GM19324 (cell line): ENCODE results near the gene FAM168B.

Experiments used
- ATAC-seq: cut with Tn5 transposase; IDR thresholded peaks from one replicate; pipeline ENCODE4 v1.9.1; 2021; ENCODE audit warnings: mild to moderate bottlenecking, moderate library complexity; ENCODE audit not compliant: unreplicated experiment, low FRiP score

The FAM168B gene

DNA sequence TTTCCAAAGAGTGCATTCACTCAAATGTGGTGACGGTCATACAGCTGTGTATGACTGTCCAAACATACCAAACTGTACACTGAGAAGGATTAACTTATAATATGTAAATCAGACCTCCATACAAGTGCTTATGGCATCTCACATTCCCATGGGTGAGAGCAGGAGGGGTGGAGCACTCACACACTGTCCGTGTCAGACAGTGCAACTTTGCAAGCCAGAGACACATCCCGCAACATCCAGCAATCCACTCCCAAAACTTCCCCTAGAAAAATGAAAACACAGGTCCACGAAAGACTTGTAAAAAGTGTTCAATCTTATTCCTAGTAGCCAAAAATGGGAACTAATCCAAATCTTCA is 36.4 kb downstream of the FAM168B start:
- no peak for ATAC-seq

DNA sequence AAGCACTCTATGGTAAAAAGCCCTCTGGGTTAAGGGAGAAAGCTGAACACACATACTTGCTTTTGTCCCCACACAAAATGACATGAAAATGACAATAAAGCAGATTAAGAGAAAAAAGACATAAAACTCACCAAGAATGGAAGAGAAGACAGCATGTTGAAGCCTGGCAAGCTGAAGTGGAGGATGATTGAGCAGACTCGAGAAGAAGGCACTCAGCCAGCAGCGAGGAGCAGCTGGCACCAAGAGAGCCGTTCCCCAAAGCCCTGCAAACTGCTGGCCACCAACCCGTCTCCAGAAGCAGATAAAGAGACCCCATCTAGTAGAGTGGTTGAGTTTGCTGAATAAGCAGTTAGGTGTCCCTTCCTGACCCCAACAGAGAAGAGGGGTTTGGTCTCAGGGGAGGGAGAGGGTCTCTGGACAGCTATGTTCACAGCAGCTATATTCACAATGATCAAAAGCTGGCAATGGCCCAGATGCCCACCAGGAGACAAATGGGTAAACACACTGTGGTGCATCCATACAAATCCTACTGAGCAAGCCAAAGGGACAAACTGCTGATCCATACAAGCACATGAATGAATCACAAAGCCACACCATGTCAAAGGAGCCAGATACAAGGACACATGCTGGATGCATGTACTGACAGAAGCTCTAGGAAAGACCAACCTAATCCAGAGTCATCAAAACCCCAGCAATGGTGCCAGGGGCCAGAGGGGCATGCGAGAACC is 36.9 kb downstream of the FAM168B start:
- no peak for ATAC-seq

DNA sequence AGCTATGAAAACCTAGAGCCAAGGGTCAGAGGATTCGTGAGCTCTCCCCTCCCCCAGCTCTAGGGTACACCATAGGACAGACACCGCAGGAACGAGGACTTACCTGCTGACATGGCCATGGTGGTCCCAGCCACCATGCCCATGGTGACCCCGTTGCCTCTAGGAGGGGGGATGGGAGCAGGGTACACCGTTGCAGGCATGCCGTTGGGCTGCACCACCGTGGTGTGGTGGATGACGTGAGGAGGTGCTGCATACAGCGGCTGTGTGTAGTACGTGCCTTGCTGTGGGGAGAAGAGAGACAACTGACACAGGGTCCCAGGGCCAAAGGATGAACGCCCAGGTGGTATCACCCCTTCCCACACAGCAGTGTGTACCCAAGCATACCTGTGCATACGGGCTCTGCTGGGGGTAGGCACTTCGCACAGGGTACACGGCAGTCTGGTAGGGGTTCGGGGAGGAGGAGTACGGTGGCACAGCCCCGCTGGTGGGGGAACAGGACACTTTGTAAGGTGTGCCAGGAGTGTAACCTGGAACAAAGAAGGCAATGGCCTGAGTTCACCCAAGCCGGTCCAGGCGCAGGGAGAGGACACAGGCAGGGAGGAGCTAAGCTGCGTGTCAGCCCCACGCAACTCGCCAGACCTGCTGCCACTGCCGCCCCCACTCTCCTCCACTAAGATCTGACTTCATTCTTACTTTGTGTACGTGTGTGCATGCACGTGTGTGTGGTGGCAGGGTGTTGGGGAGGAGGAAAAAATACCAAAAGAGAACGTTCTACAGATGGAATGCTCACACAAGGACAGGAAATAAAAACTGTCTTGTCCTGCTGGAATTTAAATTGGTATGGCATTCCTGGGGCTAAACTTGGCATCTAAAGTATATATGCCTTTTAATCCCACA is 37.8 kb downstream of the FAM168B start:
- no peak for ATAC-seq

DNA sequence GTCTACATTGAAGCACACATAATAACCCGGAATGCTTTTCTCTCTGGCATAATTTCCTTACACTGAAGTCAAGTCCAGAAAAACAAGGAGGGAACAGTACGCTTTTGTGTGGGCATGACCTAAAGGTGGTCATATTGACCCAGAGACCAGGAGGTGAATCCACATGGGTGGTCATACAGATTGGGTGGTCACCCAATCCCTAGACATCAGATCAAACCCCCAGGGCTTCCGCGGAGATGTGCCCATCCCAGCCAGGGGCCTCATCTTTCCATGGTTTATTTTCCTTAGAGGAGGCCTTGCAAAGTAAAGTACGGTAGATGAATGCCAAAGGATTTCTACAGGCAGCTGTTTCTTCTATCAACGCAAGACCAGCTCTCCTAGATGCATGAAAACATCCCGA is 38.8 kb downstream of the FAM168B start:
- no peak for ATAC-seq

DNA sequence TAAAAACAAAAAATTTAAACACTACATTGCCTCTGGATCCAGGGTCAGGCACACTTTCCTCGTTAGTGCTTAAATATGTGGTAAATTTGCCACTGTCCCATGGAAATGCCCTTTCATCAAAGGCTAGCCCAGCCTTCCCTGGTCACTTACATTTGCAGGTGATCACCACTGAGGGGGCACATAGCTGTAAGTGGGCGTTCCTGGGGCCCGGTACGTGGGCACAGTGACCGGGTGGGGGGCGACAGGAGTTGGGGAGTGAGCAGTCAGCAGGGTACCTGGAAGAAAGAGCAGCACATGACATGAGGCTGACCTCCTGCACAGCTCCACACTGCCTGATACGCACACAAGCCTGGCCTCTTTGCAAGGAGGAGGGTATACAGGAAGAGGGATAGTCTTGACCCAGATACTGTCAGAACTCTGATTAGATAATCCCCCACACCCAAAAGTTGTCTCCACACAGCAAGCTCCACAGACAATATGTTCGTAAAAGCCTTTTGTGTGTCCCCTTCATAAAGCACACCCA is 40.5 kb downstream of the FAM168B start:
- no peak for ATAC-seq

DNA sequence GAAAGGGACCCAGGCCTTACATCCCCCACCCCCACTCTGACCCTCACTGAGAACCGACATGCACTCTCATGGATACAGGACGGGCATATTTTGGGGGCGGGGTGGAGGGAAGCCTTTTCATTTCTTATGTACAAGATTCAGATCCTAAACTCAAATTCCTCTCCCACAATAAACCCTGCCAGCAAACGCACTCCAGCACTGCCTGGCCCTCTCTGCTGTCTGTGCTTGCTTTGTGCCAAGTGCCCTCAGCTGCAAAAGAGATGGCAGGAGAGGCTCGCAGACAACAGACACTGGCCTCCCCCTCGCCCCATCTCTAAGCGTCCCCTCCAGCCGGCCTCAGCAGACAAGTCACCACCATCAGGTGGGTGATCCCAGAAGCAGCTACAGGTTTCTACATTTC is 42.4 kb downstream of the FAM168B start:
- no peak for ATAC-seq

DNA sequence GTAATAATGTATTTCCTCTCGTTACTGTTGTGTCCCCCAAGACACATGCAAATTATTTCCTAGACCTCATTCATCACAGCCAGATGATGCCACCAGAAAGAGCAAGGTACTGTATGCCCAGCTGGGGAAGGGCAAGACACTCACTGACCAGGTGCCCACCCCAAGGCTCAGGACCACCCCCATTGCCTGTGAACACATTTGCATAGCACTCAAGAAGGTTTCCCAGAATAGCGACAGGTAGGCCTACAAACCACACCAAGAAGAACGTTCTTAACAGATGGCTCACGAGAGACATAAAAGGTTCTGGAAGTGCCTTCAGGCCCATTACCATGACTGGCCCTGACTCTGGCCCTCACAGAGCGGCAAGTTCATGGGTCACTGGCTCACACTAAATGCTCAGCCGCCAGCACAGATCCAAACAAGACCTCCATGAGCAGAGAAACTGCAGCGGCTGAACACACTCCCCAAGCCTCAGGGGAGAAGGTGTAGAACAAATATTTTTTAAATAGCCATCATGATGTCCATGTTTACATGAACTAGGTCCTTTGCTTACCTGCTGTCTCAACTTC is 44.0 kb downstream of the FAM168B start:
- ATAC-seq = no peak

DNA sequence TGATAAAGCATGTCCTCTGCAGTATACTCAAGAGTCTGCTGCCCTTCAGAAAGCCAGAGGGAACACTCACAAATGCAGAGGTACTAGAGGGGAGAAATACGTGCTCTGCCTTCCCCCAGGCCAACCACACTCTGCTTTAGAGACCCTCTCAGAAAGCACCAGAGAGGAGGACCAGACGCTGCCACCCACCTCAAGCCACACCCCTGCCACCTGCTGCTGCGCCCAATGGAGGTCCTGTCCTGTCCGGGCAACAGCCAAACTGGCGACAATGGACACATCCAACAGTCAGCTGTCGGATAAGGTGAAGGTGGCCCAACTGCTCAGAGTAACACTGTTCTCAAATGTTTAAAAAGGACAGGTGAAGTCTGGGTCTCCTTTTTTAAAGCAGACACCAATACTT is 44.6 kb downstream of the FAM168B start:
- no peak for ATAC-seq

DNA sequence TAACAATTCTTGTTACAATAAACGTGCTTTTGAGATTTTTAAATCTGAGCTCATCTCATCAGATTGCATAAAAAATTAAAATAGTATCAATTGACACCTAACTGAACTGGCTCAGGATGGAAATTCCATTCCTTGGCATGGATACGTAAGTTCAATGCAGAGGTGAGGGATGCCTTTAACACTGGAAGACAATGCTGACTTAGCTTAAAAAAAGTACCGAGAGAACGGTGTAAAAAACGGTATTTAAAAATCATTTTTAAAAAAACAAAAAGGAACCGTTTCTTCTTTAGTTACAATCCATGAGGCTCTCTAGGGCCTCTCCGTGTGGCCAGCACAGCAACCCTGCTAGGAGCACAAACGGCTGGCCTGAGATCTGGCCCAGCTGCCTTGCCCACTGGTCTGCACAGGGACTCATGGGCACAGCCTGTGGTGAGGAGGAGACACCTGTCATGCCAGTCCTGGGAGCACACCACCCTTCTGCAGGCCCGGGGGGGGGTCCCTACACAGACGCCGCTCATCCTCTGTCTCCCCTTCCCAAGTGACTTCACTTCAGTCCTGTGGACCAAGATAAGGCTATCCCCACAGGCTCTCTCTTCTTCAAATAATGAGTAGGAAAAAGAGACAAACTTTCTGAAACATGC is 45.2 kb downstream of the FAM168B start:
- no peak for ATAC-seq

DNA sequence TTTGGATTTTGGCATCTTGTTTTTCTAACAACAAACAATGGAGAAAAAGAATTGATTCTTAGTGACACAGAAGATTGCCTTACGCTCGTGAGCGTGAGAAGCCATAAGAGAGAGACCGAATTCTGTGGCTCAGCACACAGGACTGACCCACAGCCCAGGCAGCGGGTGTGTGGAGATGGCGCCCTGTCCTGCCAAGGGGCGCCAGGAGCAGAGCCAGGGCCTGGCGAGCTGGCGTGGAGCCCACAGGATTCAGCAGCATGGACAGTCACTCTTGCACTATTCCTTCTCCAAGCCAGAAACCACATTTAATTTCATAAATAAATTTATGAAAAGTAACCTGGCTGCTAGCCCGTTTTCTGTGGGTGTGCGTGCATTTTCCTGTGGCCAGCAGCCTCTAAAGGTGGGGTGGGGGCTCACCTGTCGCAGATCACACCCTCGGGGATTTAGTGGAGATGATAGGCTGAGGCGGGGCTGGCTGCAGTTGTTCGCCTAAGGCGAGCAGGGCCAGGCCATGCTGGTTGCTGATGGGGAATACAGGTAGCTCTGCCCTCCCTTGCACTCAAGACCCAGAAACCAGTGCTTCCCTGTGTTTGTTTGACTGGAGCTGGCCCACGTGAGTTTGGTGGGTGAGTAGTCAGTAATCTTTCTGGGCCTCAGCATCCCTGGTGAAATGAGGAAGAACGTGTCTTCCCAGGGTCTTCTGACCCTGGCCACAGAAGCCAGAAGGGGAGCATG is 46.2 kb downstream of the FAM168B start:
- ATAC-seq = no peak

DNA sequence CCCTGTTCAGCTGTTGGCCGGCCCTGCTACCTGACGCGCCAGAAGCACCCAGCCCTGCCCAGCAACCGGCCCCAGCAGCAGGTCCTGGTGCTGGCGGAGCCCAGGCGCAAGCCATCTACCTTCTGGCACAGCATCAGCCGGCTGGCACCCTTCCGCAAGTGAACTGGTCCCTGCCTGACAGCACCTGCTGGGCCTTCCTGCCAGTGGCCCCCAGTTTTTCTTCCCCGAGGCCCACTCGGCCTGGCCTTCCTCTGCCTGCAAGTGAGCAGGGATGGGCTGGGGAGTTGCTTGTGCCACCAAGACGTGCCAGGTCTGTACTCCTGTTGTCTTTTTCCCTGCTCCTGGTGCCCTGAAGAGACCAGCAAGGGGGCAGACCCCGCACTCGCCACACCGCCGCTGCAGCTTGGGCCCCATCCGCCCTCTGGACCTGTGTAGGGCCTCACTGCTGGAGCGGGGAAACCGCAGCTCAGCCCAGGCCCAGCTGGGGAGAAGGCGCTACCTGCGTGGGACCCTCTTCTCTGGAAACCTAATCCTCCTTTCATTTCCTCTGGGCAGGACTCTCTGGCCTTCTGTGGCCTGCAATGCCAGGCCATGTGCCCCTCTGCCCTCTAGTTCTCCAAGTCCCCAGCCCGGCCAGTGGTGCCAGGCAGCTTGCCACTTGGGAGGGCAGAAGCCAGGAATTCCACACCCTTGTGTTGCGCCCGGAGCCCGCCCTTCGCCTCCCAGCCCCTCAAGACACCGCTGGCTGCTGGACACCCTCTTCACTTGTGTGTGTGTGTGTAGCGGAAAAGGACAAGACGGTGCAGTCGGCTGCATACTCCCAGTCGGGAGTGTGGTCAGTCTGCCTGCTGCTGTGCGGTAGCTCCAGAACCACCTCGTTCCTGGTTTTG is 47.0 kb downstream of the FAM168B start:
- ATAC-seq = no peak

DNA sequence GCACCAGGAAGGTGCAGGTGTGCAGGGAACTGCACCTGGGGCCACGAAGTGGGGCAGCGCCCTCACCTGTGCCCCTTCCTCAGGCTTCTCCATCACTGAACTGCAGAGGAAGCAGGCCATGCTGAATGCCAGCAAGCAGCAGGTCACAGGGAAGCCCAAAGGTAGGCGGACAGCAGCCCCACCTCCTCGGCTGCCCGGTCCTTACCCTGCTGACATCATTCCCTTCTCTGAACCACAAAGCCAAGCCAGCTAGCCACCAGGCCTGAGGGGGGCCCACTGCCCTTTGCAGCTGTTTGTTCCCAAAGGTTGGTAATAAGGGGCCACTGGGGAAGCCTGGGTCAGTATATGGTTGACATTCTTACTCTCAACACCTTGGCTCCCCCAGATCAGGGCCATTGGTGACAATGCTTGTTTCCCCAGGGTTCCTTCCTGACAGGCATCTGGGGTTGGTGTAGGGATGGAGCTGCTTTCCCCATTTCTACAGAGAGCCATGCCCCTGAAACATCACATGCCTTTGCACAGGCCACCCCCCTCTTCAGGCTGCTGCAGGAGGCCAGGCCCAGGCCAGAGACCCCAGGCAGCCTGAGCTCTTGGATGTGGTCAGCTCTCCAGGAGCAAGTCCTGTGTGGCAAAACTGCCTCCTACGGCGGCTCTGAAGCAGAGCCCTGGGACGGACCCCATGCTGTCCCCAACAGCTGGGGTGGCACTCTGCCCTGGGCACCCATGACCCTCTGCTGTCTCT is 47.8 kb downstream of the FAM168B start:
- no peak for ATAC-seq

DNA sequence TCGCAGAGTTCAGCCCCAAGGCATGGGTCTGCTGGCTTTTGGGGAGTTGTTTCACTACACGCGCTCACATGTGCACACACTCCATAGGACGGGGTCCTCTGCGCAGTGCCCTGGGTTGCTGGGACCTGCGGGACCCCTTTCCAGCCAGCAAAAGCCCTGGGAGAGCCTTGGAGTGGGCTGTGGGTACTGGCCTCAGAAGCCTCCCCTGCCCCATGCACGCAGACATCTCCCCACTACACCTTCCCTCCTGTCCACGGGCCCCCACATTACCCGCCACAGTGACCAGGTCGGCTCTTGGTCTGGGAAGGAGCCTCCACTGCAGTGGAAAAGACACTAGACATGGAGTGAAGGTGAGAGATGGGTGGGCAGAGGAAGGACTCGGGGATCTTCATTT is 48.5 kb downstream of the FAM168B start:
- no peak for ATAC-seq

DNA sequence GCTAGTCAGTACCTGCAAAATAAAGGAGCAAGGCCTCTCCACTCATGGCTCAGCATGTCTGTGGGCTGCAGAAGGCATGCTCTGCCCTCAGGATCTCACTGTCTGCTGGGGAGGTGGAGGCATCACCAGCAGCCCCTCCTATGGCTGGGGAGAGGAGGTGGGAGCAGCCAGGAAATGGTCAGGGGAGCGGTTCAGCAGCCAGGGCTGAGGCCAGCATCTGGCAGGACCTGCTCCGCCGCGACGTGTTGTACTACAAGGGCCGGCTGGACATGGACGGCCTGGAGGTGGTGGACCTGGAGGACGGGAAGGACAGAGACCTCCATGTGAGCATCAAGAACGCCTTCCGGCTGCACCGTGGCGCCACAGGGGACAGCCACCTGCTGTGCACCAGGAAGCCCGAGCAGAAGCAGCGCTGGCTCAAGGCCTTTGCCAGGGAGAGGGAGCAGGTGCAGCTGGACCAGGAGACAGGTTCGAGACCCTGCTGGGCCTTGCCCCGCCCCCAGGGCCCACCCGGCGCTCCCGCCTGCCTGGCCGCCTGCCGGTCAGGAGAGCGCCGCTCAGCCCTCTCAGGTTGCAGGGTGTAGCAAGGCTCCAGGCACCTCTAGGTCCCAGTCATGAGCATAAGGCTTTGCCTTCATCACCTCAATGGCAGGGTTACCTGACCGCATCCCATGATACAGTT is 49.0 kb downstream of the FAM168B start:
- no peak for ATAC-seq

DNA sequence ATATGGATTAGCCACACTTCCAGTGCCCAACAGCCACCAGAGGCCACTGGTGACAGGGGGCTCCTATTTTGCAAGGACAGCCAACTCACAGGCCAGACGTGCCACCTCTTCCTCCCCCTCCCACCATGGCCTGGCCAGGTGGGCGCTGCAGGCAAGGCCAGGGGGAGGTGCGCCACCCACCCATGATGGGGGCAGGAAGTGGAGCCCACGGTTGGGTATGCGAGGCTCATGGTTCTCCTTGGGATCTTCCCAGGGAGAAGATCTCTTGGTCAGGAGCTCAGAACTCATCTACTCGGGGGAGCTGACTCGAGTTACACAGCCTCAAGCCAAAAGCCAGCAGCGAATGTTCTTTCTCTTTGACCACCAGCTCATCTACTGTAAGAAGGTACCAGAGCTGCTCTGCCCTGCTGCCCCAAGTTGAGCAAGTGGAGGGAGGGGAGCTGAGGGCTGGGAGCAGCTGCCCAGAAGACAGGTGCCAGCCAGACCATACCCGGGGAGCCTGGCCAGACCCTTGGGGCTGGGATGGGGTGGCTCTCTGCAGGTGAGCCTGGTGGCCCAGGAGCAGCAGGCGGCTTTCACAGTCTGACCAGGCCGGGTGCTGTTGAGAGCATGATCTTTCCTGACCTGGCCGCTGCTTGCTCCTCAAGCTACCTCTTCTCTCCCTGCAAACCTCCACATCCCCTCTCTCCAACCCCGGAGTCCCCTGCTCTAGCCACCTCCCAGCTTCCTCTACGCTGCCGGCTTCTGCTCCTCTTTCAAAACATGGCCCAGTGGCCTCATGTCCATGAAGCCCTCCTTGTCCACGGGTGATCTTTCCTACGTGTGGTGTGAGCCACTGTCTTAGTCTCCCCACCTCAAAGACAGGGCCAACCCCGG is 49.8 kb downstream of the FAM168B start:
- no peak for ATAC-seq

DNA sequence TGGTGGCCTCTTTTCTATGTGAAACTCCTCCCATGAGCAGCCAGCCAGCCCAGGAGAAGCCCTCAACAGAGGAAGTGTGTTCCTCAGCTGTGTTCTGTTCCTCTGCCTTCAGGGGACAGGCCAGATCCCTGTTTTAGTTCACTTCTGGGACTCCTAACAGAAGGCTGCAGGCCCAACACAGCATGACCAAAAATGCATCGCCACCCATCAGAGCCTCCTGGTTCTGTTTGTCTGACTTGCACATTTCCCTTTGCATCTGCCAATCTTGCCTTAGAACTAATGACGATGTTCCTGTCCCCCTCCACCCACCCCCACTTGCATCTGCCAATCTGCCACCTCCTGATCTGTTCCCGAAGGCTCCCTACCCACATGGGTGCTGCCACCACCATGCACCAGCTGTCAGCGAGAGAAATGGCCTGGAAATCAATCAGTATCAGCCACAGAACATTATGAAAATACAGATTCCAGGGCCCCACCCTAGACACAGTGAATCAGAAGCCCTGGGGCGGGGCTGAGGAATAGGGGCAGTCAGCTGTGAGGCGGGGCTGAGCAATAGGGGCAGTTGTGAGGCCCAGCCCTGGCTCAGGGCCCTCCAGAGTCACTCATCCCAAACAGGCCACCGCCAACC is 51.0 kb downstream of the FAM168B start:
- no peak for ATAC-seq
